Bronchial epithelial cell (primary cell): ENCODE measurements around the gene ACBD6. TPM values are rescaled to one million over a fixed set of nuclear protein-coding genes. Genes with fewer than 3 reads are reported as not detected.

Experiments used
- DNase-seq: peaks from one replicate; pipeline ENCODE4 v3.0.0-alpha.2; 2010; ENCODE audit warnings: low read depth
- FAIRE-seq: peaks from 2 replicates; lab custom pipeline; 2011; peaks lifted over from hg19 to GRCh38; lab: Jason Lieb, UNC
- H3K27me3 ChIP-seq: 2 replicates; pipeline ENCODE4 v1.5.1; 2011; ENCODE audit warnings: low read length; ENCODE audit not compliant: control insufficient read depth, insufficient read depth
- H3K36me3 ChIP-seq: 2 replicates; pipeline ENCODE4 v1.5.1; 2011; ENCODE audit warnings: low read length; ENCODE audit not compliant: control insufficient read depth, insufficient read depth
- H3K4me3 ChIP-seq: 2 replicates; pipeline ENCODE4 v1.5.1; 2011; ENCODE audit warnings: mild to moderate bottlenecking, low read depth, low read length, control low read depth
- CTCF ChIP-seq: IDR thresholded peaks from 2 replicates; pipeline ENCODE4 v1.5.1; 2011; ENCODE audit warnings: mild to moderate bottlenecking, moderate library complexity, low read length, control low read depth, inconsistent platforms; ENCODE audit not compliant: insufficient read depth, severe bottlenecking
- total RNA-seq: library from RNA; depleted of rRNA; stranded (reverse); fragments of >200 nt; gene quantifications from 2 replicates; pipeline ENCODE4 v1.2.1, GENCODE V29; 2014

The ACBD6 gene
- total RNA-seq, 1 donor from 2014 or later: 118 TPM

GRCh38 chr1:180486092-180486491 lies 16.3 kb downstream of the ACBD6 start:
- peaks cover 8% of the 10 kb centered on the region for H3K36me3 ChIP-seq

DNA sequence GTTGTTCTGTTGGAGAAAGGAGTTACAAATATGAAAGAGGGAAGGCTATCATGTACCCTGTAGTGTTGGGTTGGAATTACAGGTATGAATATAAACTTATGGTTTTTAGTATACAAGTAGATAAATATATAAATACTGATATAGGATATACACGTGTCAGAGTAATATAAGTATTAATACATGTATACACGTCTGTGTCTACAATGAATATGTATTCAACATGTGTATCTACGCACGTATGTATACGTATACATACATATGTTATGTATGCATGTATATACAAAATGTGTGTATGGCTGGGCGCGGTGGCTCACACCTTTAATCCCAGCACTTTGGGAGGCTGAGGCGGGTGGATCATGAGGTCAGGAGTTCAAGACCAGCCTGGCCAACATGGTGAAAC lies 17.9 kb downstream of the ACBD6 start:
- H3K4me3 ChIP-seq: no peak overlapping the region
- FAIRE-seq (no peak), DNase-seq (no peak)
- no peak for TF ChIP-seq CTCF
- no peaks in the 10 kb centered on the region for H3K27me3 ChIP-seq
- peaks cover 8% of the 10 kb centered on the region for H3K36me3 ChIP-seq

More at GRCh38 chr1:180486092-180486491, 16.3 kb downstream of the ACBD6 start:
- DNase-seq: no peak
- no peak for TF ChIP-seq CTCF
- no peak for FAIRE-seq
- H3K27me3 ChIP-seq: no peaks in the 10 kb centered on the region
- no peak overlapping the region for H3K4me3 ChIP-seq

GRCh38 chr1:180482425-180483275 lies 19.7 kb downstream of the ACBD6 start:
- no peak overlapping the region for H3K4me3 ChIP-seq
- DNase-seq: peak; percentile 58
- FAIRE-seq: no peak
- H3K36me3 ChIP-seq: peaks cover 9% of the 10 kb centered on the region
- peak; percentile 55 for TF ChIP-seq CTCF
- H3K27me3 ChIP-seq: no peaks in the 10 kb centered on the region

GRCh38 chr1:180470031-180470430 lies 32.3 kb downstream of the ACBD6 start:
- FAIRE-seq (no peak), DNase-seq (no peak)
- Histone ChIP-seq H3K4me3 (no peak overlapping the region), H3K27me3 (no peaks in the 10 kb centered on the region), H3K36me3 (no peaks in the 10 kb centered on the region)
- TF ChIP-seq CTCF: no peak

DNA sequence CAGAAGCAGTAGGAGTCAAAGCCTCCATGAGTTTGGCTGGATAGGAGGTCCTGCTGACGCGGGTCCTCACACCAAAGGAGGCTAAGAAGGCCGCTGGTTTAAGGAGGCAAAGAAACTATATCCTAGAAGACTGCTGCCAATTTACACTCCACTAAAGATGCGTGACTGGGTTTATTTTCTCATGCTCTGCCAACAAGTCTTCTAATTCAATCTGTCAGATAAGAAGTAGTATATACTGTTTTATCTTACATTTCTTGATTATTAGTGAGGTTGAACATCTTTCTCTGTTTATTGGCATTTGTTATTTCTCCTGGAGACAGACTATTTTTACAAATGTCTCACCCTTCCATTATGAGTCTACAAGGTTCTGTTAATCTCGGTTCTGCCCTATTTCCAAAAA lies 34.1 kb downstream of the ACBD6 start:
- no peak for FAIRE-seq
- TF ChIP-seq CTCF: no peak
- DNase-seq: no peak
- Histone ChIP-seq H3K27me3 (no peaks in the 10 kb centered on the region), H3K4me3 (no peak overlapping the region), H3K36me3 (no peaks in the 10 kb centered on the region)
